ENCODE measurements around the gene PCYT1A. TPM values are rescaled to one million over a fixed set of nuclear protein-coding genes. Genes with fewer than 3 reads are reported as not detected.
"Not testable (repeated sequence)": the region's sequence is repeated elsewhere in the genome, so short reads cannot be mapped to it uniquely, and the experiment has no call there.

Gene PCYT1A
- total RNA-seq, 2 experiments from 2014 or later = 53.2 to 57.3 TPM

- no peak for DNase-seq
- ATAC-seq = no peak
- H3K4me3 Mint-ChIP-seq = no peak overlapping the region
- peak overlapping the region; percentile 91 for H3K27ac Mint-ChIP-seq
- no peaks in the 10 kb centered on the region for H3K27me3 Mint-ChIP-seq (ENCODE audit: low read depth)
- ChIA-PET CTCF (interaction anchor here (5.0 to 7.3 kb wide), 2 partner anchors 13 to 120 kb away, joined by 66 read pairs; no protein-coding TSS in a partner anchor), POLR2A (interaction anchor here (0.6 to 1.8 kb wide), 5 partner anchors 8 to 123 kb away, joined by 3 to 9 read pairs (median 4); no protein-coding TSS in a partner anchor)
- H3K4me1 Mint-ChIP-seq (ENCODE audit: low read depth) = peaks cover 45% of the 10 kb centered on the region
- no peaks in the 10 kb centered on the region for H3K9me3 Mint-ChIP-seq (ENCODE audit: insufficient read depth)
- no peaks in the 10 kb centered on the region for H3K36me3 Mint-ChIP-seq (ENCODE audit: low read depth)
Measured at GRCh38 chr3:196193736-196194541, 93.6 kb downstream of the PCYT1A start.

GRCh38 chr3:196193133-196193735, 94.3 kb downstream of the PCYT1A start:
- H3K9me3 Mint-ChIP-seq (ENCODE audit: insufficient read depth) = no peaks in the 10 kb centered on the region
- H3K27me3 Mint-ChIP-seq (ENCODE audit: low read depth) = no peaks in the 10 kb centered on the region
- DNase-seq (no peak), ATAC-seq (no peak)
- no peak overlapping the region for H3K4me3 Mint-ChIP-seq
- CTCF ChIA-PET = interaction anchor here (1.3 to 7.3 kb wide), 4 partner anchors 10 to 136 kb away, joined by 3 to 66 read pairs (median 35); no protein-coding TSS in a partner anchor
- H3K4me1 Mint-ChIP-seq (ENCODE audit: low read depth) = peaks cover 45% of the 10 kb centered on the region
- H3K27ac Mint-ChIP-seq = peak overlapping the region; percentile 91
- no peaks in the 10 kb centered on the region for H3K36me3 Mint-ChIP-seq (ENCODE audit: low read depth)
- POLR2A ChIA-PET = interaction anchor here (0.6 to 1.8 kb wide), 7 partner anchors 10 to 375 kb away, joined by 3 to 9 read pairs (median 3); partner anchors contain the start of genes FBXO45 and WDR53

GRCh38 chr3:196192524-196193051, 94.9 kb downstream of the PCYT1A start:
- Mint-ChIP-seq H3K36me3 (ENCODE audit: low read depth) (no peaks in the 10 kb centered on the region), H3K27me3 (ENCODE audit: low read depth) (no peaks in the 10 kb centered on the region), H3K4me1 (ENCODE audit: low read depth) (peaks cover 45% of the 10 kb centered on the region), H3K4me3 (no peak overlapping the region), H3K27ac (peak overlapping the region; percentile 91), H3K9me3 (ENCODE audit: insufficient read depth) (no peaks in the 10 kb centered on the region)
- ATAC-seq (peak; percentile 22), DNase-seq (no peak)
- ChIA-PET POLR2A (interaction anchor here (0.6 to 1.2 kb wide), 6 partner anchors 9 to 376 kb away, joined by 3 to 6 read pairs (median 3); partner anchors contain the start of genes FBXO45 and WDR53), CTCF (interaction anchor here (0.7 to 7.3 kb wide), 5 partner anchors 9 to 135 kb away, joined by 3 to 66 read pairs (median 4); no protein-coding TSS in a partner anchor)

- ChIA-PET CTCF (interaction anchor here (0.7 to 7.3 kb wide), 5 partner anchors 9 to 135 kb away, joined by 3 to 66 read pairs (median 4); no protein-coding TSS in a partner anchor), POLR2A (interaction anchor here (0.9 to 1.4 kb wide), 5 partner anchors 8 to 376 kb away, joined by 3 to 6 read pairs (median 3); partner anchors contain the start of genes FBXO45 and WDR53)
- Mint-ChIP-seq H3K27ac (peak overlapping the region; percentile 91), H3K36me3 (ENCODE audit: low read depth) (no peaks in the 10 kb centered on the region), H3K4me1 (ENCODE audit: low read depth) (peaks cover 46% of the 10 kb centered on the region), H3K27me3 (ENCODE audit: low read depth) (no peaks in the 10 kb centered on the region), H3K4me3 (no peak overlapping the region), H3K9me3 (ENCODE audit: insufficient read depth) (no peaks in the 10 kb centered on the region)
- DNase-seq (peak; percentile 42), ATAC-seq (peak; percentile 8)
Measured at GRCh38 chr3:196192036-196192523, 95.4 kb downstream of the PCYT1A start.

GRCh38 chr3:196189566-196190347, 97.8 kb downstream of the PCYT1A start:
- POLR2A ChIA-PET = no interaction called here
- no peak for DNase-seq

GRCh38 chr3:196186651-196187573, 100.6 kb downstream of the PCYT1A start:
- H3K27ac Mint-ChIP-seq = peak overlapping the region; percentile 81
- DNase-seq (no peak), ATAC-seq (no peak)
- ChIA-PET CTCF (interaction anchor here (0.8 to 3.0 kb wide), 7 partner anchors 10 to 292 kb away, joined by 3 to 25 read pairs (median 3); no protein-coding TSS in a partner anchor), POLR2A (interaction anchor here (1.0 kb wide), 1 partner anchor 66 kb away, joined by 3 read pairs; no protein-coding TSS in a partner anchor)
- no peaks in the 10 kb centered on the region for H3K27me3 Mint-ChIP-seq (ENCODE audit: low read depth)
- peak overlapping the region; percentile 26 for H3K4me3 Mint-ChIP-seq
- H3K9me3 Mint-ChIP-seq (ENCODE audit: insufficient read depth) = no peaks in the 10 kb centered on the region
- peaks cover 43% of the 10 kb centered on the region for H3K4me1 Mint-ChIP-seq (ENCODE audit: low read depth)
- no peaks in the 10 kb centered on the region for H3K36me3 Mint-ChIP-seq (ENCODE audit: low read depth)

More at GRCh38 chr3:196189566-196190347, 97.8 kb downstream of the PCYT1A start:
- H3K4me3 Mint-ChIP-seq = no peak overlapping the region
- no peak for ATAC-seq
- H3K27me3 Mint-ChIP-seq (ENCODE audit: low read depth) = no peaks in the 10 kb centered on the region
- H3K4me1 Mint-ChIP-seq (ENCODE audit: low read depth) = peaks cover 43% of the 10 kb centered on the region
- H3K9me3 Mint-ChIP-seq (ENCODE audit: insufficient read depth) = no peaks in the 10 kb centered on the region
- CTCF ChIA-PET = interaction anchor here (0.7 to 2.4 kb wide), 2 partner anchors 10 to 116 kb away, joined by 3 to 11 read pairs; no protein-coding TSS in a partner anchor
- no peaks in the 10 kb centered on the region for H3K36me3 Mint-ChIP-seq (ENCODE audit: low read depth)
- no peak overlapping the region for H3K27ac Mint-ChIP-seq

GRCh38 chr3:196184881-196185280, 102.6 kb downstream of the PCYT1A start:
- H3K27me3 Mint-ChIP-seq (ENCODE audit: low read depth) = no peaks in the 10 kb centered on the region
- DNase-seq (no peak), ATAC-seq (no peak)
- POLR2A ChIA-PET = no interaction called here
- H3K4me3 Mint-ChIP-seq = no peak overlapping the region
- H3K36me3 Mint-ChIP-seq (ENCODE audit: low read depth) = no peaks in the 10 kb centered on the region
- H3K9me3 Mint-ChIP-seq (ENCODE audit: insufficient read depth) = no peaks in the 10 kb centered on the region
- peaks cover 58% of the 10 kb centered on the region for H3K4me1 Mint-ChIP-seq (ENCODE audit: low read depth)
- CTCF ChIA-PET = no interaction called here
- peak overlapping the region; percentile 43 for H3K27ac Mint-ChIP-seq

- H3K4me3 Mint-ChIP-seq; H3K9me3 Mint-ChIP-seq (ENCODE audit: insufficient read depth); DNase-seq; ATAC-seq; H3K36me3 Mint-ChIP-seq (ENCODE audit: low read depth); H3K27me3 Mint-ChIP-seq (ENCODE audit: low read depth): not testable (repeated sequence)
- Mint-ChIP-seq H3K4me1 (ENCODE audit: low read depth) (peaks cover 66% of the 10 kb centered on the region), H3K27ac (peak overlapping the region; percentile 95)
- POLR2A ChIA-PET = interaction anchor here (1.3 kb wide), 1 partner anchor 70 kb away, joined by 9 read pairs; no protein-coding TSS in a partner anchor
- CTCF ChIA-PET = interaction anchor here (1.3 kb wide), 1 partner anchor 8 kb away, joined by 4 read pairs; no protein-coding TSS in a partner anchor
Measured at GRCh38 chr3:196184169-196184432, 103.4 kb downstream of the PCYT1A start.

GRCh38 chr3:196181127-196181546, 106.4 kb downstream of the PCYT1A start:
- H3K36me3 Mint-ChIP-seq (ENCODE audit: low read depth) = peaks cover 1% of the 10 kb centered on the region
- no peak for ATAC-seq
- H3K4me3 Mint-ChIP-seq = no peak overlapping the region
- H3K27ac Mint-ChIP-seq = peak overlapping the region; percentile 95
- ChIA-PET POLR2A (interaction anchor here (0.6 to 5.1 kb wide), 7 partner anchors 12 to 322 kb away, joined by 3 to 27 read pairs (median 9); no protein-coding TSS in a partner anchor), CTCF (interaction anchor here (0.6 to 4.4 kb wide), 8 partner anchors 13 to 1784 kb away, joined by 3 to 66 read pairs (median 5); no protein-coding TSS in a partner anchor)
- H3K4me1 Mint-ChIP-seq (ENCODE audit: low read depth) = peaks cover 64% of the 10 kb centered on the region
- DNase-seq = no peak
- no peaks in the 10 kb centered on the region for H3K9me3 Mint-ChIP-seq (ENCODE audit: insufficient read depth)
- no peaks in the 10 kb centered on the region for H3K27me3 Mint-ChIP-seq (ENCODE audit: low read depth)

GRCh38 chr3:196180346-196180745, 107.2 kb downstream of the PCYT1A start:
- ATAC-seq (no peak), DNase-seq (no peak)
- Mint-ChIP-seq H3K36me3 (ENCODE audit: low read depth) (peaks cover 1% of the 10 kb centered on the region), H3K4me3 (peak overlapping the region; percentile 47), H3K9me3 (ENCODE audit: insufficient read depth) (no peaks in the 10 kb centered on the region), H3K27ac (peak overlapping the region; percentile 95), H3K4me1 (ENCODE audit: low read depth) (peaks cover 63% of the 10 kb centered on the region), H3K27me3 (ENCODE audit: low read depth) (no peaks in the 10 kb centered on the region)
- CTCF ChIA-PET = interaction anchor here (0.9 to 4.4 kb wide), 10 partner anchors 9 to 107 kb away, joined by 3 to 66 read pairs (median 8); no protein-coding TSS in a partner anchor
- POLR2A ChIA-PET = interaction anchor here (1.3 to 5.1 kb wide), 14 partner anchors 11 to 273 kb away, joined by 3 to 27 read pairs (median 6); no protein-coding TSS in a partner anchor
